Activated CD4-positive, alpha-beta T cell treated with anti-CD3 and anti-CD28 coated beads for 4 hours (primary cell): ENCODE measurements around the gene DHCR24.
"Not testable (repeated sequence)": the region's sequence is repeated elsewhere in the genome, so short reads cannot be mapped to it uniquely, and the experiment has no call there.

Source experiments
- DNase-seq, 2 donors: peaks; one replicate each; pipeline ENCODE4 v3.0.0-alpha.2; 2020

DHCR24 gene

DNA sequence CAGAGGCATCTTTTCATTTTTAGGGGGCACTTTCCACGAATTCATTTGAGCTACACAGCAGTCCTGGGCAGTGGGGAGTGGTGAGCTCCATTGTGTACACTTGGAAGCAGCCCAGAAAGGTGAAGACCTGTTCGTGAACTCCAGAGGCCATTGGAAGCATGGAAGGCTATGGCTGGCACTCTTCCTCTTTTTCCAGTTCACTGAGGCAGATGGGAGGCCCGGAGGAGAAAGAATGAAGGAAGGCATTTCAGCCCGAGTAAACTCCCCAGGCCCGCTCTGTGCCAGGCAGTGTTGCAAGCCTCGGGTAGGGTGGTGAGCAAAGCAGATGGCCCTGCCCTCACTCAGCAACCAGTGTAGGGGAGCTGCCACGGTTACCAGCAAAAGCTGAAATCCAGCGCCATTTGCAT, 673 bp upstream of the DHCR24 start:
- no peak for DNase-seq

DNA sequence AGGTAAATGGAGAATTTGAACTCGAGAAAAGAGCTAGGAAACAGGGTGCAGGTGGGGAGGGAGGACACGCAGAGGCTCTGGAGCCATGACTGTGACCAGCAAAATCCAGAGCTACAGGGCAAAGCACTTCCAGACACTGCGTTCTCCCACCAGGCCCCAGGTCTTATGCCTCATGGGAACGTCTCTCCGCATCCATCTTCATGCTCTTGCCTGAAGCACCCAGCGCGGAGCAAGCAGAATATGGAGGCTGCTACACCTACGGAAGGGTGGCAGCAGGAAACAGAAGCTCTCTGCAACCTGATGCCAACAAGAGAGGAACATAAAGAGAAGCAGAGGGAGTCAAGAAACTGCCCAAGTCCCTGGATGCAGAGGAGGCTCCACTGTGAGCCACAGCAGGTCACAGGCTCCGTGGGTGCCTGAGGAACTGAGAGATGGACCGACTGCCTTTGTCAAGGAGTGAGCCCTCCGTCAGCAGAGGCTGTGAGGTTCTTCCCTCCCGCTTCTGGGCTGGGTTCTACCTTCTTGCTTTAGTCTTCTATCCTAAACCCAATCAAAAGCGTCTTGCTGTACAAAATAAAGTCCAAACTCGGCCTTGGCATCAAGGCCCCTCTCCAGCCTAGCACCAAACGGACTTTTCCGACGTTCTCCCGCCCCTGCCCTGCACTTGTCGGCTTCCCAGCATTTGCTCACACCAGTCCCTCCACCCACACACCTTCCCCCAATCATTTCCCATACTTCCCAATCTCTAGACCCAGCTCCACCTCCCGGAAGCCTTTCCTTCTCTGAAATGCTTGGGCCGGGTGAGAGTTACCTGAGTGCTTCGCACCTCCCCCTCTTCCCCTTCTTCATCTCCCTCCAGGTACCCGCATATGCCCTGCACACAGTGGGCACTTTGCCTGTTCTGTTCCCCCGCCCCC, 930 bp downstream of the DHCR24 start:
- DNase-seq, result no peak

DNA sequence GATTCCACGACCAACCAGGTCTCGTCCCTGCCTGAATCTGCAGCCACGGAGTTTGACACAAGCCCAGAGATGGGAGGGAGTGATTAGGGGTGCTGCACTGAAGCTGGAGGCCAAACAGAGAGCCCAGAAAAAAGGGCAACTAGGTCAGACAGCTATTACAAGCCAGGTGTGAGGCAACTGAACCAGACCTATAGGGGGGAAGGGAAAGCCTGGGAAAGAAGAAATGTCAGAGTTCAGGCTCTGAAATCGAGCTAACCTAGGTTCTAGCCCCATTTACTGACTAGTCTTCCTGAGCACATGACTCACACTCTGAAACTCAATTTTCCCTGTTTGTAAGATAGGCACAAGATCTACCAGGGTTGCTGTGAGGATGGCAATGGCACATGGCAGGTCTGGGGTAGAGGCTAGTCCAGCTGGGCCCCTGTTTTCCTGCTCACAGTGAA, 1.7 kb downstream of the DHCR24 start:
- no peak for DNase-seq

DNA sequence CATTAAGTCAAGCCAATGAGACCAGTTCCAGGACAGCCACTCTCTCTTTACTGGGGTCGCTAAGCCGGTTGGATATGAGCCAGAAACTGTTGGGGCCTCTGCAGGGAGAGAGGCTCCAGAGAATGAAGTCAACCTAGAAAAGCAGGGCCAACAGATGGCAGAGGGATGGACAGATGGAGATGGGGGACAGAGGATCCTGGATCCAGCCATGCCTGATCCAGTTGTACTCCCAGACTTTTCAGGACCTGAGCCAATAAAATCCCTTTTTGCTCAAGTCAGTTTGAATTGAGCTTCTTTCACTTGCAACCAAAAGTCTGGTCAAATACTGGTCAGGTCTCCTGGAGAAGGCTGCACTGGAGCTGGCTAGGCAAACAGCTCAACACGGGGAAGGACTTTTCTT, 2.2 kb downstream of the DHCR24 start:
- DNase-seq, result no peak

DNA sequence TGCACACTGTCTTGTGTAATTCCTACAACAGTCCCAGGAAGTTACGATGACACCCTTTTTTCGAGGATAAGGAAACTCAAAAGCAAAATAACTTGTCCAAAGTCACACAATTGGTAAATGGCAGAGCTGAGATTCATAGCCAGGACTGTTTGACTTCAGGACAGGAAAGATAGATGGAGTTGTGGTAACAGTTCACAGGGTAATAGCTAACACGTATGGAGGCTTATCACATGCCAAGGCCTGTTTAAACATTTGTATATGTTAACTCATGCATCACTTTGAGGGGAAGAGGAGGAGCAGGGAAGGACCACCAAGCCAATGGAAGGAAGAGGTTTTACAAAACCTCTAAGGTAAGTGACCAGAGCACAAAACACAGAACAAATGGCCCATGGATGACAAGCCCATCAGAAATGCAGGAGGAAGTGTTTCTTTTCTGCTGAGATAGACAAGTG, 2.8 kb downstream of the DHCR24 start:
- no peak for DNase-seq

DNA sequence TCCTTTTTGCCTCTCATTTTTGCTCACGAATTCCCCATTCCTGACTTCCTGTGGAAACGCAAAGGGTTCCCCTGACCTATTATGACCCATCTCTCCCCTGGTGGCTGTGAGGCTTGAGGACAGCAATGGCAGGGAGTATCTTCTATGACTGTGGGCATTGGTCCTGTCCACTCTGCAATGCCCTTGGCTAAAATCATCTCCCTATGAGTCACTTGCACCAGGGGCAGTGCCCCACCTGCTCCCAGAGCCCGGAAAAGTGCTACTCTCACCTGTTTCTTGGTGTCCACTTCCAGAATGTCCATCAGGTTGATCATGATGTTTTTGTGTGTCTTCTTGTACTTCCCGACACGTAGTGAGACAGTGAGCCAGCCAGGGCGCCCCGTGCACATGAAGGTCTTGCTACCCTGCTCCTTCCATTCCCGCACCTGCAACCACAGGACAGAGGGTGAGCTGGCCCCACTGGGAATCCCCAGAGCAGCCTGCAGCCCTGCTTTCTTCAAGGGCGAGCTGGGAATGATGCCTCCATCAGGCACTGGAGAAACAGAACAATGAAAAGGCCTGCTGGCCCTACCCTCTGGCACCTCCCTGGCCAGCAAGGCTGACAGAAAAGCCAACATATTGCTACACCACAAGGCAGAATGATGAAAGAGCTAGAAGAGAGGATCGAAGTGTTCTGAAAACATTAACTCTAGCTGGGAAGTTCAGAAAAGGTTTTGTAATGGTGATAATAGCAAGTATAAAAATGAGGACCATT, 3.5 kb downstream of the DHCR24 start:
- no peak for DNase-seq

DNA sequence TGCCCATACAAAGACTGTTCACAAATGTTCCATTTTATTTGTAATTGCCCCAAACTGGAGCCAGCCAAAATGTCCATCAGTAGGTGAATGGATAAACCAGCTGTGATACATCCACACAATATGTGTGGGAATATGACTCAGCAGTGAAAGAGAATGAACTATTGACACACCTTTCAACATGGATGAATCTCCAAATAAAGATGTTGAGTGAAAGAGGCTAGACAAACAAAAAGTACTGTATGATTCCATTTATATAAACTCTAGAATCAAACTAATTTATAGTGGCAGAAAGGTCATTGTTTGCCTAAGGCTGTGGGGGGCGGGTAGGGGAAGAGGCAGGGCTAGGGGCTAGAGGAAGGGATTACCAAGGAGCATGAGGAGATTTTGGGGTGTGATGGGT, 4.5 kb downstream of the DHCR24 start:
- no peak for DNase-seq

DNA sequence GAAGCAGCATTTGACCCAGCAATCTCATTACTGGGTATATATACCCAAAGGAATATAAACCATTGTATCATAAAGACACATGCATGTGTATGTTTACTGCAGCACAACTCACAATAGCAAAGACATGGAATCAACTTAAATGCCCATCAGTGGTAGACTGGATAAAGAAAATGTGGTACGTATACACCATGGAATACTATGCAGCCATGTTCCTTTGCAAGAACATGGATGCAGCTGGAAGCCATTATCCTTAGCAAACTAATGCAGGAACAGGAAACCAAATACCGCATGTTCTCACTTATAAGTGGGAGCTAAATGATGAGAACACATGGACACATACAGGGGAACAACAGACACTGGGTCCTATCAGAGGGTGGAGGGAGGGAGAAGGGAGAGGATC, 5.4 kb downstream of the DHCR24 start:
- not testable (repeated sequence) for DNase-seq

DNA sequence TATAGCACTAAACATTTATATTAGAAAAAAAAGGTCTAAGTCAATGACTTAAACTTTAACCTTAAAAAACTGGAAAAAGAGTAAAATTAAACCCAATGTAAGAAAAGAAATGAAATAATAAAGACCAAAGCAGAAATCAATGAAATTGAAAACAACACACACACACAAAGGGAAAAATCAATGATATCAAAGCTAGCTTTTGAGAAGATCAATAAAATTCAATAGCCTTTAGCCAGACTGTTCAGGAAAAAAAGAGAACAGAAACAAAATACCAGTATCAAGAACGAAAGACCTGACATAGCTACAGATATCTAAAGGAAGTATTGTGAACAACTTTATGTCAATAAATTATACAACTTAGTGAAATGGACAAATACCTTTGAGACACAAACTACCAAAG, 7.1 kb downstream of the DHCR24 start:
- no peak for DNase-seq

DNA sequence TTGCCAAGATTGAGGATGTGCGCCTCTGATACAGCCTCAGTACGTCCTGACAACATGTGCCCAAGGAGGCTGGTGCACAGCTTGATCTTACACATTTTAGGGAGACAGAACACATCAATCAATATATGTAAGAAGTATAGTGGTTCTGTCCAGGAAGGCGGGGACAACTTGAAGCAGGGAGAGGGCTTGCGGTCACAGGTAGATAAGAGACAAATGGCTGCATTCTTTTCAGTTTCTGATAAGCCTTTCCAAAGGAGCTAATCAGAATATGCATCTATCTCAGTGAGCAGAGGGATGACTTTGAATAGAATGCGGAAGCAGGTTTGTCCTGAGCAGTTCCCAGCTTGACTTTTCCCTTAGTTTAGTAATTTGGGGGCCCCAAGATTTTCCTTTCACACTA, 10.2 kb downstream of the DHCR24 start:
- DNase-seq, result no peak

DNA sequence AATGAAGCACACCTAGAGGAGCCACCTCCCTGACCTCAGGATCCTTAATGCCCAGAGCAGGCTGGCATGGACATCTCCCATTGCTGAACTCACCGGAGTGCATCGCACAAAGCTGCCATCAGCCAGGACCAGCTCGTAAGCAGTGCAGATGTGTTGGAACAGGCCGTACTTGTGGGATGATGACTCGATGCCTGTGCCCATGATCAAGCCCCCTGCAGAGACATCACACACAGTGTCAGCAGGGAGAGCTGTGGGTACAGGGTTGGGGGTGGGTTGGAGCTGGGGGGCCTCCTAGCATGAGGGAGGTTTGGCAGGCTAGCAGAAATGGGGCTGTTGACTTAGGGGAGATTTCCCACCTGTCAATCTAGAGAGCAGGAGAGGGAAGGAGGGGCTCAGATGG, 12.0 kb downstream of the DHCR24 start:
- DNase-seq, result no peak

DNA sequence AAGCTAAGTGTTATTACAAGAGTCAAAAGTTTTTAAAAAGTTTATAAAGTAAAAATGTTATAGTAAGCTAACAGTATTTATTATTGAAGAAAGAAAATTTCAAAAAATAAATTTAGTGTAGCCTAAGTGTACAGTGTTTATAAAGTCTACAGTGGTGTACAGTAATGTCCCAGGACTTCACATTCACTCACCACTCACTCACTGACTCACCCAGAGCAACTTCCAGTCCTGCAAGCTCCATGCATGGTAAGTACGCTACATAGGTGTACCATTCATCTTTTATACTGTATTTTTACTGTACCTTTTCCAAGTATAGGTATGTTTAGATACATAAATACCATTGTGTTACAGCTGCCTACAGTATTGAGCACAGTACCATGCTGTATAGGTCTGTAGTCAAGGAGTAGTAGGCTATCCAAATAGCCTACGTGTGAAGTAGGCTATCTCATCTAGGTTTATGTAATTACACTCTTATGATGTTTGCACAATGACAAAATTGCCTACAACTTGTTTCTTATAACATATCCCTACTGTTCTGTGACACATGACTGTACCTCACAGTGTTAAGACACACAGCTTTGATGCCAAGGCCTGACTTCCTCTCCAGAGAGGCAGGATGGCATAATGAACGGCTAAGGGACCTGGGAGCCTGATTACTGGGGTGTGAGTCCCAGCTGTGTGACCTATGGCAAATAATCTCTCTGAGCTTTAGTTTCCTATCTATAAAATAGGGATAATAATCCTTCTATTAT, 12.7 kb downstream of the DHCR24 start:
- DNase-seq, result no peak

DNA sequence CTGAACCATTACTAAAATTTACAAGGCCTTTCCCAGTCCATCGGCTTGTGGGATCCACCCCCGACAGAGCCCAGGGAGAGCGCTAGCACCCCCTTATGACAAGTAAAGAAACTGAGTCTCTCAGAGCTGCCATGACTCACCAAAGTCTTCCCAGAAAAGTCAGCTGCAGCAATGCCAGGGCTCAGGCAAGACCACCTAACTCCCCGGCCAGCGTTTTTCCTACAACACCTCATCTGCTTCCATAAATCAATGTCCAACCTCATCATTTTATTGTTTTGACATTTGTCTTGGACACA, 15.0 kb downstream of the DHCR24 start:
- DNase-seq, result no peak

DNA sequence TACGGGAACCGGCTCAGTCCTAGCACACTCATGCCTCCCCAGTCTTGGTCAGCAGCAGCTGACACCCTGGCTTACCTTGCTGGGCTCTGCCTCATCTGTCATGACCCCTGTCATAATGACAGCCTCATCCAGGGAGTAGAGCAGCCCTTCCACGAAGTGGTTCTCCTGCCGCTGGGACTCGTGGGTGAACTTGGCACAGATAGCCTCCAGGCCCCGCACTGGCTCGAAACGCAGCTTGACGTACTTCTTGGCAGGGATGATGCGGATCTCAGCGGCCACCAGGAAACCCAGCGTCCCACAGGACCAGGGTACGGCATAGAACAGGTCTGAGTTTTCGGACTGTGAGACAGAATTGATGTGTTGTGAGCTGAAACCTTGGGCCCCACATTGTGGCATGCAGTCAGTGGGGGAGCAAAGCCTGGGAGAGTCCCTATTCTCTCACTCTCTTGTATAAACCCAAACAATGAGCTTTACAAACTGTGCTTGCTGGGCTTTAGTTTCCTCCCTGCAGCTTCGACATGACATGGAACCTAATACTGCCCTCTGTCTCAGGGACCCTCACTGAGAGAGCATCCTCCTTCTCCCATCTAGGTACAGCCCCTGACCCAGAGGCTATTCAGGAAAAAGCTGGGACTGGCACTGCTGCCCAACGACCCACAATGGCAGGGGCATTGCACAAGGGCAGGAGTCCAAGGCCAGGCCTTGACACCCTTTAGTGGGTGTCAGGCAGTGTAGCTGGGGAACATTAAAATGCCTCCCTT, 15.5 kb downstream of the DHCR24 start:
- DNase-seq, result no peak

DNA sequence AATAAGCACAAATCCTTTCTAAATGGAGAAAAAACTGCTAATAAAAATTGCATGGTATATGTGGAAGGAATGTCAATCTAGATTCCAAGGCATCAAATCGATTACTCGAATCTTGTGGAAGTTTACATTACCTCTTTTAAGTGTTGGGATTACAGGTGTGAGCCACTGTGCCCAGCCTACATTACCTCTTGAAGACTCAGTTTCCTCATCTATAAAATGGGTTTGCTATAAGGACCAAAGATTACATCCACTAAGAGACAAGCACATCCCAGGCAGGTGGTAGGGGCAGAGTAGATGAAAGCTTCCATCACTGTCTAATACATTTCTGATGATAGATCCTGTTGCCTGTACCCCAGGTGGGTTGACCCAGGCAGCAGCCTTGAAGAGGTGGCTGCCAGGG, 16.1 kb downstream of the DHCR24 start:
- DNase-seq, result no peak

DNA sequence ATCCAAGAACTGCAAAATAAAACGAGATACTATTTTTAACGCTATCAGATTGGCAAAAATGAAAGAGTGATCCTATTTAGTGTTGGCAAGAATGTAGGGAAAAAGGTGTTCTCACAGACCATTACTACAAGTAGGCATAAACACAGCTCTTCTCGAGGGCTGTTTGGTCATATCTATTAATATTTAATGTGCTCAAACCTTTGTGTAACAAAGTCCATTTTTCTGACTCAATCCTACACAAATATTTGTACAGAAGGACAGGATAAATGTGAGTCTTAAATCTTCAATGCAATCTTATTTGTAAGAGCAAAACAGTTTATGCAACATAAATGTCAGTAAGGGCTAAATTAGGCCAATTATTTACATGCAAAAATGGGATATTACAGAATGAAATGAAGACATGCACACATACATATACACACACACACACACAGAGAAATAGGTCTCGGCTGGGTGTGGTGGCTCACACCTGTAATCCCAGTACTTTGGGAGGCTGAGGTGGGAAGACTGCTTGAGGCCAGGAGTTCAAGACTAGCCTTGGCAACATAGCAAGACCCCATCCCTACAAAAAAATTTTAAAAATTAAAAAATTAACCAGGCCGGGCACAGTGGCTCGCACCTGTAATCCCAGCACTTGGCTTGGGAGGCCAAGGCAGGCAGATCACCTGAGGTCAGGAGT, 17.7 kb downstream of the DHCR24 start:
- no peak for DNase-seq

DNA sequence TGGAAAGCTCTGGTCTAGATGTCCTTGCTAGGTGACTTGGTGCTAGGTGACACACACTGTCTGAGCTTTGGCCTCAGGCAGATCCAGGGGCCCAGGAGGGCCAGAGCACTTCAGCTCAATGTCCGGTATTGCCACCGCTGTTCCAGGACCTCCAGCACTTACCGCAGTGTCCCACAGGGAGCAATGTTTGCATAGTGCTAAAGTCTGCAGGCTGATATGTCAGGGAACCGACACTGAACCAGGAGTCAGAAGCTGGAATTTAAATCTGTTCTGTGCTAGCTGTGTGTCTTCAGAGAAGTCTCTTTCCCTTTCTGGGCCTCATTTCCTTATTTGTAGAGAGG, 19.3 kb downstream of the DHCR24 start:
- no peak for DNase-seq

DNA sequence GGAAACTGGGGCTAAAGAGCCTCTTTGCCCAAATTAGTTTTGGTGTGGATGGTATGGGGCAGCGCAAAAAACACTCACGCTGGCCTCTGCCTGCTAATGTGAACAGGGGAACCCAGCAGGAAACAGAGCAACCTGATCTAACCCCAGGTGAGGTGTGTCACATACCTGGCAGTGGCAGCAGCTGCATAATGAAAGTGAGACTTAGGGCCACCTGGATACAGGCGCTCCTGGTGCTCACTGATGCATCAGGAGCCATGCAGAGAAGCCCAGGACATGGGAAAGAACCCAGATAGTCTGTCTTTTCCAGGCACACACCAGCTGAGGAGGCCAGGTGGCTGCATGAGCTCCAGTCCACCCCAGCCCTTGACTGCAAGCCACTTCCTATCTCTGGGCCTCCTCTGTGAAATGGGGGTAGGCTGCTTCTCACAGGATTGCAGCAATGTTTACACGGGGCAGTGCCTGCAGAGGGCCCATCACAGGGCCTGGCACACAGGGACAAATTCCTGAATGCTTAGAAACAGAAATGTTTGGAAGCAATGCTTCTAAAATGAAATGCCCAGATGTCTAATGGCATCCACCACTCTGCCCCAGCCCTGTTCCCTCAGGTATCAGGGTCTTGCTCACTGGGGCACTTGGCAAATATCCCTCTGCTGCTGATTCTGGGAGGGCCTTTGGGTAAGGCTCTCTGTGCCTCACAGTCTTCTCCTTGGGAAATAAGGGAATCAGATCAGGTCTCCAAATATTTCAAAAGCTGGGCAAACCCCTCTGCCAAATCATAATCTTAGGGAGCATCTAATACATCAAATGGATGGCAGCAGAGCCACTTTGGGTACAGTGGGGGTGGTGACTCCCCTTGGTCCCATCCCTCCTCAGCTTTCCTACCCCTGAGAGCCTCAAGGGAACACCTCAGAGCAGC, 19.9 kb downstream of the DHCR24 start:
- no peak for DNase-seq

DNA sequence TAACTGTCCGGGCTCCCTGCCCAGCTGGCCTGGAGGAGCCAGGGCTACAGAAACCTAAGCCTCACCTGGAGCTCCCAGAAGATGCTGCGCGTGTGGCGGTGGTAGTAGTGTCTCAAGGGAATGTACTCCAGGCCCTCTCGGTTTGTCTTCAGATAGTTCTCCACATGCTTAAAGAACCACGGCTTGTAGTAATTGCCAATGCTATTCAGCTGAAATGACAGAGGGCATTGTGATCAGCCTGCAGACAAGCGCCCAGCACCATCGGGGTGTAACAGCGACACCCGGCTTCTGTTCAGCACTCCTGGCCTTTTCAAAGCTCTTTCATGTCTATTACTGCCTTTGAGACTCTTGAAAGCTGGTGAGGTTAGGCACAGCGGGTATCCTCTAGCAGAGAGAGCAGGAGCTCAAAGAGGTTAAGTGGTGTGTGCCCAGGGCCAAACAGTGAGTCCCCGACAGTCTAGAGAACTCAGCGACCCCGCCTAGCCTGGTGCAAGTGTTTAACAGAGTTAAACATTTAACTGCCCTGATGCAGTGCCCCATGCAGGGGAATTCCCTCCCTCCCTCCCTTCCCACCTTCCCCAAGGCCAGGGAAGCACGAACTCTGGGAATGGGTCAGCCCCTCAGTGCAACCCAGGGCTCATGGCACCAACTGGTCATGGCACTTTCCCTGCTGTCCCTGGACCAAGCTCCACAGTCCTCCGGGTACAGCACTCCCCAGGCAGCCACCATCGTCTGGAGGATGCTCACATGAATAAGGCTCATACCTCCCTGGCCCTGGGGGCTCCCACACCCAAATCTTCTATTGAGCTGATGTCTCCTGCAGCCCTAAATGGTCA, 21.5 kb downstream of the DHCR24 start:
- DNase-seq, result no peak
